Inflammatory macrophage treated with lipopolysaccharide for 1 hour (primary cell): Measurements from ENCODE around the gene MYH14.

Experiments used
- DNase-seq, 2 donors: peaks; one replicate each; pipeline ENCODE4 v3.0.0-alpha.2; 2020 to 2022

Gene MYH14

DNA sequence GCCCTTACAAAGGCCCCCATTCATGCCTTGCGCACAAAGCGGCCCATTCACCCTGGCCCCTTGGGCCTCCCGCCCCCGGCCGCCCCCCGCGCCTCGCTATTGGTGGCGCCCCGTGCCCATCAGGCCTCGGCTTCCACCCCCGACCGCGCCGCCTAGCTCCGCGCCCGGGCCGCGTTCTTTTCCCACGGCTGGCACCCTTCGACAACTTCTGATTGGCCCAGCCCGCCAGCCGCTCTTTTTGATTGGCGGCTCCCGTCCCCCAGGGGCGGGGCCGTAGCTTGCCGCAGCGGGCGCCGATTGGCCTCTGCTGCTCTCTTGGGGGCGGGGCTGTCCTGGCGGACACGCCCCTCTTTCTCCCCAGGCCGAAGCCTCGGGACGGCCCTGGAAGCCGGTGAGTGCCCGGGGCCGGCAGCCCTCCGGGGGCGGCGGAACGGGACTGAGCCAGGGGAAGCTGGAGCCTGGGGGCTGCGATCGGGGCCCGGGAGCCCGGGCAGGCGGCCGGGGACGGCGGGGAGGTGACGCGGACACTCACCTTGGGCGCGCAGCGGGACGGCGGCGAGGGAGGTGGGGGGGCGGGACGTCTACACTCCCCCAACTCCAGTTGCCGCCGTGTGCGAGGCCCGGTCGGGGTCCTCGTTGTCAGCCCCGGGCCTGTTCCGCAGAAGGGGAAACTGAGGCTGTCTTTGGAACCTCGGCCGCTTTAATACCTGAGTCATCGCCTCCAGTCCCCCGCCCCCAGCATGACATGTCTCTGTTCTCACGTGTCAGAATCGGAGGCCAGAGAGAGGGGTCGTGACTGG is at the start of gene MYH14:
Gene MYH14 (plus strand): TSS at position 342 of the 800 bp plus-strand sequence. CDS start 6,744 bp downstream, outside the sequence.
- peak; percentile 9 to 22 for DNase-seq

DNA sequence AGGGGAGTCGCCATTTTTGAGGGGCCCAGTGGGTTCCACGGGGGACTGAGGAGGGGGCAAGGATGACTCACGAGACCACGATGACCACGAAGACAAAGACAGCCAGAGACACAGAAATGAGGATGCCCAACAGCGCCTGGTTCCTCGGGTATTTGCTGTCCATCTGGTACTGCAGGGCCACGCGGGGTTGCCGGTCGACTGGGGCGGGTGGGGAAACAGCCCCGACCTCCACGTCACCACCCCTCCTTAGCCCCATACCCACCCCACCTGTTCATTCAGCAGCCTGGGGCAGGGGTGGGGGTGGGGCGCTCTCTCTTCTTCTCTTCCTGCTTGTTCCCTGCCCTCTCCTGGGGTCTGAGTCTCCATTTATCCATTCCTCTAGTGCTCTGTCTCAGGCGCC is 48.9 kb upstream of the MYH14 start:
- DNase-seq = no peak

DNA sequence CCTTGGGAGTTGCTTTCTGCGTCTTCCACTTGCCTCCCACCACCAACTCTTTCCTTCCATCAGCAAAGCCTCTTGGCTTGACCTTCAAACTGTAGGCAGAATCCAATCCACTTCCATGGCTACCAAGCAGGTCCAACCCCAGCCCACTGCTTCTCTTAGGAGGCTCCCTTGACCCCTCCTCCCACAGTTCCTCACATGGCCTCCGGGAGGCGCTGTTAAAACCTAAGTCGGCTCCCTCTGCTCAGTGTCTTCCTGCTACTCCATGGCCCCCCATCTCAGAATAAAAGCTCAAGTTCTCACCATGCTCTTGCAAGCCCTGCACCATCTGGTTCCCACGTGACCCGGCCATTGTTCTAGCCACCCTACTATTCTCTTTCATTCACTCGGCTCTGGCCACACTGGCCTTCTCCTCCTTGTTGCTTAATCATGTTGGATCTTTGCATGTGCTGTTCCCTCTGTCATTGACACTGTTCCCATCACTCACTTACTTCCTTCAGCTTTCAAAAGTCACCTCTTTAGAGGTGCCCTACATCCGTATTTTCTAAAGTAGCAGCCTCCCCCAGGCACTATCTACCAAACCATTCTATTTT is 47.8 kb upstream of the MYH14 start:
- DNase-seq = no peak

DNA sequence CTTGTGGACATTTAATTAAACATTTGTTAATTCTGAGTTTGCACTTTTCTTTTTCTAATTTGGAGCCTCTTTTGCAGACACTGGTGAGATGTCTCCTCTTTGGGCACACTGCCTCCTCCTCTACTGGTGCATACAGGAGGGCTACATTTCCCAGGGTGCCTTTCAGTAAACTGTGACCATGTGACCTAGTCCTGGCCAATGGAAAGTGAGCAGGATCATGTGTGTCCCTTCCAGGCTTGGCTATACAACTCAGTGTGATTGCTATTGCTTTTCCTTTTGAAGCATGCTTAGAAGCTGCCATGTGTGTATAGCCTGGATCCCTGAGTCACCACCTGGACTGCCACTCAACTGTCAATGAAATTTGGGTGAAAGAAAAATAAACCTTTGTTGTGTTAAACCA is 44.8 kb upstream of the MYH14 start:
- no peak for DNase-seq

DNA sequence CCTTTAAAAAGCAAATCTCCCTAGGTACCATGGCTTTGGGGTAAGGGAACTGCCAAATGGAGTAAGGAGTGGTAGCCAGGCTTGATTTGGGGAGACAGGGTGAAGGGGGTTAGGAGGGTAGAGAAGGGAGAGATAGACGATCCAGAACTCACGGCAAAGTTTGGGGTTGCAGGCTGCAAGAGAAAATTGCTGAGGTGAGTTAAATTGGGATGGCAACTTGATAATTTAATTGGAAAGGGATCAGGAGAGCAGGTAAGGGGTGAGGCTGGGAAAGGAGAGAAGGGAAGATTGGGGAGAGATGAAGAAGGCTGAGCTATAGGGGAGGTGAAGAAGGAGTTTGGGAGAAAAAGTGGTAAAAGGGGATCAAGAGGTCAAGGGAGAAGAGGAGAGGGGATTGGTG is 44.3 kb upstream of the MYH14 start:
- DNase-seq = no peak

DNA sequence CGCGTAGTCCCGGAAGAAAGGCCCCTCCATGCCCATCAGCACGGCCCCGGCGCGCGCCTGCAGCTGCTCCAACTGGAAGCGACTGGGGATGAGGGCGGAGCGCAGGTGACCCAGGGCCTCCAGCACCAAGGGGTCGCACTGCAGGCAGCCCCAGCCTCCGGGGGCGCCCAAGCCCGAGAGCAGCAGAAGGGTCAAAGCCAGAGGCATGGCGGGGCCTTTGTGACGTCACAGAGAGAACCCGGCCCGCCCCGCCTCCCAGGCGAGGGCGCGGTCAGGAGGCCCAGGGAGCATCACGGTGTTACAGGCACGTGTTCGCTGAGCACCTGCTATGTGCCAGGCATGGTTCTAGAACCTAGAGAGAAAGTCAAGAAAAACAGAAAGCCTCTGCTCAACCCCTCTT is 40.4 kb upstream of the MYH14 start, which contains the start of gene IZUMO2:
Gene IZUMO2 (minus strand): TSS at position 294 of the 400 bp plus-strand sequence. CDS start 87 bp downstream, at position 207.
- DNase-seq = no peak

DNA sequence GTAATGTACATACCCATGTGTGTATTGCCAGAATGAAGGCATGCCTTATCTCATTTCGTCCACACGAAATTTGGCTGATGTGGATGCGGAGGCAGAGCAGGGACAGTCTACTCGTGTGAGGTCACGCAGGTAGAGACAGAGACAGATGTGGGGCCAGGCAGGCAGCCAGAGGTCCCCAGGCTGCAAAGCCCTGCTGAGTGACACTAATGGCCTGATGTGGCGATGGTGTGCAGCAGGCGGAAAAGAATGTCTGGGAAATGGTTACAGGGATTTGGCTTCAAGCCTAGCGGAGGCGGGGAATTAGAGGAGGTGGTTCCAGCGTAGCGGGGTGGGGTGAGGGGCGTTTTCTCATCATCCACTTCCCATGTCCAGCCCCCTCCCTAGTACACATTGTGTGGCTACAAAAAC is 36.1 kb upstream of the MYH14 start:
- no peak for DNase-seq

DNA sequence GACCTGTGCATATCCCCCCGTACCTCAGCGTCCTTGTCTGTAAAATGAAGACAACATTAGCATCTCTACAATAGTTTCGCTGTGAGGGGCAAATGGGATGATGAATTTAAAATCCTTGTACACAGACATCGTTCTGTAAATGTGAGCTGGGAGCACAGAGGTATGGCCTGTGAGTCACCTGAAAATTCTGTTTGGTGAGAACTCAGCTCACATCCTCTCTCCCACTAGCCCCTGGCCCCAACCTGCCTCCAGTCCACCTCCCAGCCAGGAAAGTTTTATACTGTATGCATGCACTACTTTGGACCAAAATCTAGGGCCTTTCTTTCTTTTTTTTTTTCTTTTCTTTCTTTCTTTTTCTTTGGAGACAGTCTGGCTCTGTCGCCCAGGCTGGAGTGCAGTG is 31.7 kb upstream of the MYH14 start:
- DNase-seq = no peak

DNA sequence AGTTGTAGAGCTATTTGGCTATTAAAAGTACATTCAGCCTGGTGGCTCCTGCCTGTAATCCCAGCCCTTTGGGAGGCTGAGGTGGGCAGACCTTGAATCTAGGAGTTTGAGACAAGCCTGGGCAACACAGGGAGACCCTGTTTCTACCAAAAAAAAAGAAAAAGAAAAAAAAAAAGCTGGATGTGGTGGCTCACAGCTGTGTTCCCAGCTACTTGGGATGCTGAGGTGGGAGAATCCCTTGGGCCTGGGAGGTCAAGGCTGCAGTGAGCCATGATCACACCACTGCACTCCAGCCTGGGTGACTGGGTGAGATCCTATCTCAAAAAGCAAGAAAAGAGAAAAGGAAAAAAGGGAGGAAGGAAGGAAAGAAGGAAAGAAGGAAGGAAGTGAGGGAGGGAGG is 30.7 kb upstream of the MYH14 start:
- DNase-seq = no peak

DNA sequence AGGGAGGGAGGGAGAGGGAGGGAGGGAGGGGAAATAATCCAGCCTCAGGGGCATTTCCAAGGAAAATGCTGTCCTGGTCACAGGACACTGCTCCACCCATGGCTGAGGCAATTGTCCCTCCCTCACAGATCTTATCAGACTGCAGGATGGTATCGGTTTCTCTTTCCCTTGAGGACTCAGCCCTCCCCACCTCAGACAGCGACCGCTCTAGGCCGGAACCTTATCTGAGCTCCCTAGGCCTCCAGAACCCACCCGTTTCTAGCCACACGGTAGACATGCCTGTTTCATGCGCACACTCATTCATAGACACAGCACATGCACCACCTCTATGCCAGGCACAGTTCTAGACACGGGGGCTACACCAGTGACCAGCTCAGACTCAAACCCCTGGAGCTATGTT is 30.3 kb upstream of the MYH14 start:
- no peak for DNase-seq

DNA sequence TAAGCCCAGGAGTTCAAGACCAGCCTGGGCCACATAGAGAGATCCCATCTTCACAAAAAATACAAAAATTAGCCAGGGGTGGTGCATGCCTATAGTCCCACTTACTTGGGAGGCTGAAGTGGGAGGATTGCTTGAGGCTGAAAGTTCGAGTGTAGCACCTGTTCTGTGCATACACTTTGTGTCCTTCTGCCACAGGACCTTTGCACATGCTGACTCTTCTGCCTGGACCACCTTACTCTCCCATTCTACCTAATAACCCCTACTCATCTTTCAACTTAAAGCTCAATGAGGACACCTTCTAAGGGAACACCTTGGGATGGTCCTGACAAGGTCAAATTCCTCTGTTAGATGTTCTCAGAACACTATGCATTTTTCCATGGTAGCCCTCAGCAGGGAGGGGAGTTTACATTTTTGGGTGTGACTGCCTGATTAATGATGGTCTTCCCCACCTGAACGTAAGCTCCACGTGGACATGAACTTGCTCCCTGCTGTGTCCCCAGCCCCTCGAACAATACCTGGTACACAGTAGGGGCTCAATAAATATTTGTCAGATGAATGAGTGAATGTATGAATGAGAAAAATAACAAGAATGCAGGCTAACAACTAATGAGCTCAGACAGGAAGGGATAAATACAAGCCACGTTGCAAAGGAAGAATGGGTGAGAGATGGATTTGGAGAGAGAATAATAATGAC is 29.2 kb upstream of the MYH14 start:
- no peak for DNase-seq

DNA sequence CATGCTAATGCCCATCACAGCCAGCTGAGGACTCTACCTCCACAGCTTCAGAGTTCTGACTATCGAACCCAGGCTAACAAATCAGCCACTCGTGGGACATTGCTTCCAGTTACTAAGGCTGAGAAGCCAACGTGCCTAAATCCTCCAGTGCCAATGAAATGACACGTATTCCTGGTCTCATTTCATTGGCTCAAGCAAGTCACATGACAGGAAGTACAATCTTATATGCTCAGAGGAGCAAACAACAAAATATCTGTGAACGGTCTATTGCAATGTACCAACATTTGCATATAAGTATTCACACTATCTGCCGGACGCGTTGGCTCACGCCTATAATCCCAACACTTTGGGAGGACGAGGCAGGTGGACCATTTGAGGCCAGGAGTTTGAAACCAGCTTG is 27.5 kb upstream of the MYH14 start:
- no peak for DNase-seq

DNA sequence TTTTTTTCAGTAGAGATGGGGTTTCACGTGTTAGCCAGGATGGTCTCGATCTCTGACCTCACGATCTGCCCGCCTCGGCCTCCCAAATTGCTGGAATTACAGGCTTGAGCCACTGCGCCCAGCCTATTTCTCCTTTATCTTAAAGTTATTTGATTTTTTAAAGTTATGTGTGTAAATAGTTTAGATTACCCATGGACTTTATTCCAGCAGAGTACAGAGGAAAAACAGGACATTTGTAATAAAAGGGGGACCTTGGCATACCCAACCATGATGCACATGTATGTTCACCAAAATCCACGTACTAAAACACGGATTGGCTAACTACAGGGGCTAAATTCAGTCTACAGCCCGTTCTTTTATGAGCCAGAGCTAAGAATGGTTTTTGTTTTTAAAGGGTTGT is 26.6 kb upstream of the MYH14 start:
- DNase-seq = no peak

DNA sequence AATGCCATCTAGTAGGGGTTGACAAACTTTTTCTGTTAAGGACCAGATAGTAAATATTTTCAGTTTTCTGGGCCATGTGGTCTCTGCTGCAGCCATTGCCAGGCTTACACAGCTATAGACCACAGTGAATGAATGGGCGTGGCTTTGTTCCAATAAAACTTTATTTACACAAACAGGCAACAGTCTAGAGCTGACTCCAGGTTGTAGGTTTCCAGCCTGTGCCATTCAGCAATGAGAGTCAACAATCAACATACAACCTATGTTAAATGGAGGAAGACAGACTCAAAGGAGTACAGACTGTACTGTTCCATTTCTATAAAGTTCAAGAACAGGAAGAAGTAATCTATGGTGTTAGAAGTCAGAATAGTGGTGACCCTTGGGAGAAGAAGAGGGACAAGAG is 25.1 kb upstream of the MYH14 start:
- no peak for DNase-seq

DNA sequence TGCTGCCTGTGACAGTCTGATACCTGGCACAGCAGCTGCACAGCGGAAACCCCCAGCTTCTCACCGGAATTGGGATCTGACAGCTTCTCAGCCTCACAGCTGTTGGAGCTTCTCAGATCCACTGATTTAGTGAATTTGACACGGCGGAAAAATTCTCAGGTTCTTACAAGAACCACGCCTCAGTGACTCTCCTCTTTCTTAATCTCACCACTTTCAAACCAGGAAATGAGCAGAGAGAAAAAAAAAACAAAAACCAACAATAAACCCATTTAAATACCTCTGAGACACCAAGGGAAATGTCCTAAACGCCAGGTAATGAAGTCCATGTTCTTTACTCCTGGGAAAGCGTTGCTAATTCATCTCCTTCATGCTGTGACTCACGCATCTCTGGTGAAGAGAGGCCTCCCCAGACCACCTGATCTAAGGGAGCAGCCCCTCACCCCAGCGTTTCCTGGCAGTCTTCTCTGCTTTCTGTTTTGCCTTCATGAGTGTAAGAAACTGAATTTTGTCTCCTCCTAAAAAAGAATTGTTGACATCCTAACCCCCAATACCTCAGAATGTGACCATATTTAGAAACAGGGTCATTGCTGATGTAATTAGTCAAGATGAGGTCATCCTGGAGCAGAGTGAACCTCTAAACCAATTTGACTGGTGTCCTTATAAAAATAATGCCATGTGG is 24.4 kb upstream of the MYH14 start:
- no peak for DNase-seq

DNA sequence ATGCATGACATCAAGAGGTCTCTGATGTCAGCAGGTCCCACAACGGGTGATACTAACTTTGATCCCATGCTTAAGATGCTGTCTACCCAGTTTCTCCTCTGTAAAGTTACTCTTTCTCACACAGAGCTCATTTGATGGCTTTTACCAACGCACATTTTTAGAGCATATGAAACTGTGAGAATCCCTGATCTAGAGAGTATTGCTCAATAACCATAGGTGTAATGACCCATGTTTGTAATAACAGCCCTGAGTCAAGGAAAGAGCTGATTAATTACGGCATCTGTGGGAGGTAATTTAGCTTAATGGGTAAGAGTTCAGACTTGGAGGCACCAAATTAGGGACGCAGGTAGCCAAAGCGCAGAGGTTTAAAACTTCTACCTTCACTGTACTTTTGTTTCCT is 22.3 kb upstream of the MYH14 start:
- DNase-seq = no peak

DNA sequence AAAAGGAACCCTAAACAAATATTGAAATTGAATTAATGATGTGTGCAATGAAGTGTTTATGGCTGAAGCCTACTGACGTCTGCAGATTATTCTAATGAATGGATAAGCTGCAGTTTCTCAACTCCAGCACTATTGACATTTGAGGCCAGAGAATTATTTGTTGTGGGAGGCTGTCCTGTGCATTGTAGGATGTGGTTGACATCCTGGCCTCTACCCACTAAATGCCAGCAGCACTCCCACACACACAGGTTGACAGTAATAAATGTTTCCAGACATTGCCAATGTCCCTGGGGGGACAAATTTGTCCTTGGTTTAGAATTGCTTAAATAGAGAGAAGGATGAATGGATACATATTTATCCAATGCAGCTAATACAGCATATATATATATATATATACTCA is 19.2 kb upstream of the MYH14 start:
- no peak for DNase-seq

DNA sequence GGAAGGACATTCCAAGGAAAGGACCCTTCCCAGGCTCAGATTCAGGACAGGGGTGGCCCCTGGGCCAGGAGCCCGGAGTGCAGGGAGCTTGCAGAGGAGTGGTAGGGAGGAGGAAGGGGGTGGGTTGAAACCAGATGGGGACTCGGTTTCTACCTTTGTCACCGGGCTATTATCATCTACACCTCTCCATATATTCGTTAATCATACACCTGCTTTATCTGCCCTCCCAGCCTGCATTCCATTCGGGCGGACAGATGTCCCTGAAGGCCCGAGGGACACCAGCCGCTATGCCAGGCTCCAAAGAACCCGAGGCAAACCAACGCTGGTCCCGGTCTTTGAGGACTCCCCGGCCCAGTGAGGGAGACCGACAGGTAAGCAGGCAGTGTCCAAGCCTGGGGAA is 15.5 kb upstream of the MYH14 start:
- DNase-seq = no peak

DNA sequence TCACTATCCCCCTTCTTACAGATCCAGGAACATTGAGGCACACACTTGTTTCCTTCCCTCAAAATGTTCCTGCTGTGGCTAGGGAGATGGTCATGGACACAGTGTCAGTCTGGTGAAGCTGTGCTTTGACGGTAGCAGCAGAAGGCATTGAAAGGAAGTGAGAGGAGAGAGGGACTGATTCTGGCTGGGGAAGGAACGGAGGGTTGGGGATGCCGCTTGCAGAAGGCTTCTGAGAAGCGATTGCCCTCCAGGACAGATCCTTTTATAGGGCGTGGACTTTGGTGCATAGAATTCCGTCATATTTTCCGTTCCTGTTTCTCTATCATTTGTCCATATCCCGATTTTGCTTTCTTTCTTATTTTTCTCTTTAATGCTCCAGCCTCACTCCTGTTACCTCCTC is 14.1 kb upstream of the MYH14 start:
- no peak for DNase-seq

DNA sequence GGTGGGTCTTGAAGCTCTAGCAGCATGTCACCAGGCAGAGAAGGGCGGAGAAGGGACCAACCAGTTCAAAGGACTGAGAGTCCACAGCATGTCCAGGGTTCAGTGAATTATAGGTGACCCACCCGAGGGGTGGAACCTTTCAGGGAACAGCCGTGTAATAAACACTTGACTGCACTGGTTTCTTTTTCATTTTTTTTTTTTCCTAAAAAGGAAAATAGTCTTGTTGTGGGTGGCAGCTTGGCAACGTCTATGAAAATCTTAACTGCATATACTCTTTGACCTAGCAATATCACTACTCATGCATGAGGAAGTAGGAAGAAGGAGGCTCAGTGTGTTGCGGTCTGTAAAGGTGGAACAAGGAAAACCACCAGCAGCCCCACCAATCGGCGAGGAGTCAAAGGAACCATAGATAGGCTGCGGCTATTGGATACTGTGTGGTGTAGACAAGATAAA is 13.0 kb upstream of the MYH14 start:
- no peak for DNase-seq

DNA sequence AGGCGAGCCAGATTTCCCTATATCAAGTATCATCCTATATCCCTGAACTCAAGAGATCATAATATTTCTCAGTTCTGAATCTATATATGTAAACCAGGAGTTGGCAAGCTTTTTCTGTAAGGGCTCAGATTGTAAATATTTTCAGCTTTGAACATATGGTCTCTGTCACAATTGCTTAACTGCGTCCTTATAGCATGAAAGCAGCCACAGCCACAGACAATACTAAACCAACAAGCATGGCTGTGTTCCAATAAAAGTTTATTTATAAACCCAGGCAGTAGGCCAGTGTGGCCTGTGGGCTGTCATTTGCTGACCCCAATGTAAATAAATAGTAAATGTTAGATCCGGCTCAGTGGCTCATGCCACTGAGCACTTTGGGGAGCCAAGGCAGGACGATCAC is 12.2 kb upstream of the MYH14 start:
- no peak for DNase-seq

DNA sequence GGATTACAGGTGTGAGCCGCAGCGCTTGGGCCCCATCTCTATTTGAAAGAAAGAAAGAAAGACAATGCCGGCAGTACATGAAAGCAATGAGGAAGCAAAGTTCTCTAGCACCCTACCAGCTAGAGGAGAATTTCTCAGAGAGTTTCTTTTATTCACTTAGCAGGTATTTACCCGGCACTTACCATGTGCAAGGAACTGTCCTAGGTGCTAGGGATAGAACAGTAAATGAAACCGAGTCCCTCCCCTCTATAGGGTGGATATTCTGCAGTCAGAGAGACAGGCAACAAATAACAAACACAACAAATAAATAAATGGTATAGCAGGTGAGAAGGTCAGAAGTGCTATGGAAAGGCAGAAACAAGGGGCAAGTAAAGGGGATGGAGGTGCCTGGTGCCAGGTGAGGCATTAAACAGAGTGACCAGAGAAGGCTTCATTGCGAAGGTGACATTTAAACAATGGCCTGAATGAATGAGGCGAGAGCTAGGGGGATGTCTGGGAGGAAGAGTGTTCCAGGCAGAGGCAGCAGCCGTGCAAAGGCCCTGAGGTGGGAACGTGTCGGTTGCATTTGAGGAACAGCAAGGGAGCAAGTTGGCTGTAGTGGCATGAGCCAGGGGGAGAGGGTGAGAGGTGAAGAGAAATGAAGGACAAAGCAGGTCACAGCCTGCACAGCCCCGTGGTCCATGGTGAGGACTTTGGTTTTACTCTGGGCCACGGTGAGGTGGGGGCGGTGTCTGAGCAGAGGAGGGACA is 10.8 kb upstream of the MYH14 start:
- no peak for DNase-seq

DNA sequence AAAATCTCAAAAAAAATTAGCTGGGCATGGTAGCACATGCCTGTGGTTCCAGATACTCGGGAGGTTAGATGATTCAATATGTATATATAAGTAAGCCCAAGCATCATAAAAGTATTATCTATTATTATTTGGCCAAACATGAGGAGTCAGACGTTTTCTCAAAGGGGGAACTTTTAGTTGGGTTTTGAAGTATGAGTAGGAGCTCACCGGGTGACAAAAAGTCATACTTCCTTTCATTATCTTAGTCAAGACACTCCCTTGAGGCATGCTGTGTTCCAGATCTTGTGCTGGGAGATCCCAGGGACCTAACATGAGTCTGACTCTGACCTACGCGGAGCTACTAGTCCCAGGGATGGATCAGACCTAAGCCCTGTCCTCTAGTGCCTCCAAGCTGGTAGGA is 8.2 kb upstream of the MYH14 start:
- DNase-seq = no peak
